Measurements from ENCODE around the gene RAET1L. TPM values are rescaled to one million over a fixed set of nuclear protein-coding genes. Genes with fewer than 3 reads are reported as not detected.

The RAET1L gene
- polyA plus RNA-seq, 1 donor (not counting 4 experiments of a cell fraction or from before 2014, with no cell fraction given): 6.9 TPM

DNA sequence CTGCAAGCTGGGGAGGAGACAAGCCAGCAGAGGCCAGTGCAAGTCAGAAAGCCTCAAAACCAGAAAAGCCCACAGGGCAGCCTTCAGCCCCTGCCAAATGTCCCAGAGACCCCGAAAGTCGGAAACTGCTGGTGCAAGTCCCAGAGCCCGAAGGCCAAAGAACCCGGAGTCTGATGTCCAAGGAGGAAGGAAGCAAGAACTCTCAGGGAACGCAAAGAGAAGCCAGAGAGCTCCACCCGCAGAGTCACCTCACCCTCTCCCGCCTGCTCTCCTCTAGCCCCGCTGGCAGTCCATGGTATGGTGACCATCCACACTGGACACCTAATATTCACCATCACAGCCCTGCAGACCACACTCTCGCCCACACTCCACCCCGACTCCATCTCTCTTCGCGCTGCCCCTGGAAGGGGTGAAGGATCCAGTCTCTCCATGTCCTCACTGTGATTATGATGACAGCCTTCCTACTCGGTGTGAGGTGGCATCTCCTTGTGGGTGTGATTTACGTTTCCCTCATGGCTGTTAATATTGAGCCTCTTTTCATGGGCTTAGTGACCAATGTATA is 33.0 kb upstream of the RAET1L start:
- H2AFZ ChIP-seq (ENCODE audit: control insufficient read depth, low read length): no peak overlapping the region
- H3K9me1 ChIP-seq (ENCODE audit: control insufficient read depth, extremely low read depth, insufficient read depth, low read length): no peaks in the 10 kb centered on the region
- FAIRE-seq (no peak), DNase-seq (ENCODE audit: low read depth, low spot score) (no peak)
- H3K4me1 ChIP-seq (ENCODE audit: control insufficient read depth, extremely low read depth, insufficient read depth, low read length): no peaks in the 10 kb centered on the region
- H3K4me2 ChIP-seq (ENCODE audit: control insufficient read depth, extremely low read depth, insufficient read depth, low read depth, low read length): no peak overlapping the region
- H4K20me1 ChIP-seq (ENCODE audit: control insufficient read depth, extremely low read depth, insufficient read depth, low read length): no peaks in the 10 kb centered on the region
- no peaks in the 10 kb centered on the region for H3K79me2 ChIP-seq (ENCODE audit: control insufficient read depth, insufficient read depth, low read length)
- no peaks in the 10 kb centered on the region for H3K9me3 ChIP-seq (ENCODE audit: control insufficient read depth, low read depth, low read length)
- dilution Hi-C loops (cut with MboI; ENCODE audit: extremely low pct_ligation_motif_present, low sequenced_read_pairs): no loop called here
- no peak for TF ChIP-seq EZH2 (IDR thresholded peaks at IDR 0.05; ENCODE audit: low read length)
- TF ChIP-seq, protein P1, sequence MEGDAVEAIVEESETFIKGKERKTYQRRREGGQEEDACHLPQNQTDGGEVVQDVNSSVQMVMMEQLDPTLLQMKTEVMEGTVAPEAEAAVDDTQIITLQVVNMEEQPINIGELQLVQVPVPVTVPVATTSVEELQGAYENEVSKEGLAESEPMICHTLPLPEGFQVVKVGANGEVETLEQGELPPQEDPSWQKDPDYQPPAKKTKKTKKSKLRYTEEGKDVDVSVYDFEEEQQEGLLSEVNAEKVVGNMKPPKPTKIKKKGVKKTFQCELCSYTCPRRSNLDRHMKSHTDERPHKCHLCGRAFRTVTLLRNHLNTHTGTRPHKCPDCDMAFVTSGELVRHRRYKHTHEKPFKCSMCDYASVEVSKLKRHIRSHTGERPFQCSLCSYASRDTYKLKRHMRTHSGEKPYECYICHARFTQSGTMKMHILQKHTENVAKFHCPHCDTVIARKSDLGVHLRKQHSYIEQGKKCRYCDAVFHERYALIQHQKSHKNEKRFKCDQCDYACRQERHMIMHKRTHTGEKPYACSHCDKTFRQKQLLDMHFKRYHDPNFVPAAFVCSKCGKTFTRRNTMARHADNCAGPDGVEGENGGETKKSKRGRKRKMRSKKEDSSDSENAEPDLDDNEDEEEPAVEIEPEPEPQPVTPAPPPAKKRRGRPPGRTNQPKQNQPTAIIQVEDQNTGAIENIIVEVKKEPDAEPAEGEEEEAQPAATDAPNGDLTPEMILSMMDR (optimal IDR thresholded peaks at IDR 0.05 in 1 of 3, IDR thresholded peaks at IDR 0.05 in 1 of 3, conservative IDR thresholded peaks at IDR 0.05 in 1 of 3; ENCODE audit: extremely low read depth in 1 of 3, insufficient read depth in 2 of 3, low read length in 3 of 3): no peak
- no peak overlapping the region for H3K4me3 ChIP-seq (ENCODE audit: control insufficient read depth in 2 of 3, extremely low read depth in 1 of 3, insufficient read depth in 2 of 3, low read depth in 1 of 3, low read length in 3 of 3)
- H3K27me3 ChIP-seq (ENCODE audit: control insufficient read depth, extremely low read depth, insufficient read depth, low read length): peaks cover 22% of the 10 kb centered on the region
- no peak overlapping the region for H3K9ac ChIP-seq (ENCODE audit: control insufficient read depth, extremely low read depth, insufficient read depth, low read length)
- H3K27ac ChIP-seq (ENCODE audit: control insufficient read depth, insufficient read depth, low read length): no peak overlapping the region
- H3K36me3 ChIP-seq (ENCODE audit: control insufficient read depth in 2 of 2, extremely low read depth in 1 of 2, insufficient read depth in 2 of 2, low read length in 2 of 2): peaks cover 0 to 4% of the 10 kb centered on the region in 2 experiments

DNA sequence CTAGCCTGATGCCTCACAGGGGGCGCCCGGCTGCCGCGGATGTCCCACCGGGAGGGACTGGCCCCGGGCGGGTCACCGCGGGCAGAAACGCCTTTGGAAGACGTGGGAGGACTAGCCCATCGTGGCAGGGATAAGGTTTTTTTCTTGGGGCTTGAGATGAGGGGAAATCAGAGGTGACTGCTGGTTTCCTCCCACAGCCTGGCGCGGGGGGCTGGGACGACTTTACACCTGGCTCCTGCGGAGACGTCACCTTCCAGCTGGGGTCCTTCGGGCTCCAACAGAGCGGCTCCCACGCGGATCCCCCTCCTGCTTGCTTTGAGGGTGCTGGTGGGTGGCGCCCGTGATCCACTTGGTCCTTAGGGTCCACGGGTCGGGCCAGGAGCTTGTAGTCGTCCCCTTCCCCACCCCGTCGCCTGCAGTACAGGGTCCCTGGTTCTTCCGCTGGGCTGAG is 32.2 kb upstream of the RAET1L start:
- TF ChIP-seq, protein P1 (optimal IDR thresholded peaks at IDR 0.05 in 1 of 3, IDR thresholded peaks at IDR 0.05 in 1 of 3, conservative IDR thresholded peaks at IDR 0.05 in 1 of 3; ENCODE audit: extremely low read depth in 1 of 3, insufficient read depth in 2 of 3, low read length in 3 of 3): no peak
- no peak for TF ChIP-seq EZH2 (IDR thresholded peaks at IDR 0.05; ENCODE audit: low read length)

More for the DNA sequence above, 32.2 kb upstream of the RAET1L start:
- Histone ChIP-seq H3K36me3 (ENCODE audit: control insufficient read depth in 2 of 2, extremely low read depth in 1 of 2, insufficient read depth in 2 of 2, low read length in 2 of 2) (peaks cover 0 to 3% of the 10 kb centered on the region in 2 experiments), H3K9ac (ENCODE audit: control insufficient read depth, extremely low read depth, insufficient read depth, low read length) (no peak overlapping the region), H3K27ac (ENCODE audit: control insufficient read depth, insufficient read depth, low read length) (no peak overlapping the region), H3K4me2 (ENCODE audit: control insufficient read depth, extremely low read depth, insufficient read depth, low read depth, low read length) (no peak overlapping the region), H3K79me2 (ENCODE audit: control insufficient read depth, insufficient read depth, low read length) (no peaks in the 10 kb centered on the region), H2AFZ (ENCODE audit: control insufficient read depth, low read length) (no peak overlapping the region), H3K9me3 (ENCODE audit: control insufficient read depth, low read depth, low read length) (no peaks in the 10 kb centered on the region), H3K4me3 (ENCODE audit: control insufficient read depth in 2 of 3, extremely low read depth in 1 of 3, insufficient read depth in 2 of 3, low read depth in 1 of 3, low read length in 3 of 3) (no peak overlapping the region), H3K9me1 (ENCODE audit: control insufficient read depth, extremely low read depth, insufficient read depth, low read length) (no peaks in the 10 kb centered on the region), H3K4me1 (ENCODE audit: control insufficient read depth, extremely low read depth, insufficient read depth, low read length) (no peaks in the 10 kb centered on the region), H4K20me1 (ENCODE audit: control insufficient read depth, extremely low read depth, insufficient read depth, low read length) (no peaks in the 10 kb centered on the region), H3K27me3 (ENCODE audit: control insufficient read depth, extremely low read depth, insufficient read depth, low read length) (peaks cover 23% of the 10 kb centered on the region)
- DNase-seq (ENCODE audit: low read depth, low spot score): no peak
- no peak for FAIRE-seq
- dilution Hi-C loops (cut with MboI; ENCODE audit: extremely low pct_ligation_motif_present, low sequenced_read_pairs): no loop called here
